Psoas muscle (tissue), 8 donors: ENCODE results near the gene NAXE. TPM values are rescaled to one million over a fixed set of nuclear protein-coding genes. Genes with fewer than 3 reads are reported as not detected.

Source experiments
- ATAC-seq, 4 donors: fragments of 200-7000 bp; cut with Tn5 transposase; one replicate each; pipeline ENCODE4 v1.9.1; 2020; ENCODE audit warnings: moderate library complexity in 3 of 4, mild to moderate bottlenecking in 2 of 4
- DNase-seq, 2 donors: peaks; one replicate each; pipeline ENCODE4 v3.0.0-alpha.2; 2020
- H3K27ac ChIP-seq: fragments of 200-600 bp; one replicate; pipeline ENCODE4 v1.8.0; 2022
- H3K27me3 ChIP-seq, 3 donors: fragments of 200-600 bp in 1 of 3; one replicate each; pipeline versions ENCODE4 v1.6.1 to v1.8.0; 2013 to 2022; ENCODE audit warnings: low read length in 2 of 3, mild to moderate bottlenecking in 2 of 3, moderate library complexity in 1 of 3; ENCODE audit not compliant: insufficient read depth in 3 of 3
- H3K36me3 ChIP-seq, 2 donors: fragments of 200-600 bp in 1 of 2; one replicate each; pipeline versions ENCODE4 v1.6.1 to v1.8.0; 2013 to 2022; ENCODE audit warnings: low read depth in 1 of 2, mild to moderate bottlenecking in 1 of 2, moderate library complexity in 1 of 2; ENCODE audit not compliant: insufficient read depth in 1 of 2
- H3K4me1 ChIP-seq: fragments of 200-600 bp; one replicate; pipeline ENCODE4 v1.8.0; 2022
- H3K4me3 ChIP-seq: fragments of 200-600 bp; one replicate; pipeline ENCODE4 v1.8.0; 2022; ENCODE audit warnings: mild to moderate bottlenecking
- H3K9me3 ChIP-seq: fragments of 200-600 bp; one replicate; pipeline ENCODE4 v1.8.0; 2022
- WGBS, 3 donors: extraction: QIAGEN DNeasy Blood & Tissue Kit; methylation state at CpG; one replicate each; pipeline versions ENCODE4 v1.1.6 to v1.1.7; 2013; 5-methylcytosine and 5-hydroxymethylcytosine counted together
- intact Hi-C, 2 donors: fragments of 100-400 bp; cut with DNase I; formaldehyde crosslinking; loops; one replicate each; pipeline versions ENCODE4 v1.11.0 to v1.14.2; 2022
- polyA plus RNA-seq, 3 donors: library from polyadenylated mRNA; stranded (reverse); fragments of 200-250 nt; gene quantifications; one replicate each; pipeline ENCODE4 v1.2.3, GENCODE V29; 2013
- total RNA-seq, 4 donors: library from RNA; stranded (reverse); fragmentation: NEBNext Ultra II Directional in 2 of 4; extraction: Animal tissue kit (Norgen Biotek cat#: 25700) in 2 of 4; gene quantifications; one replicate each; pipeline versions ENCODE4 v1.2.1 to v1.2.4, GENCODE V29; 2021 to 2023
- TF ChIP-seq, protein P1 (sequence below): fragments of 200-600 bp; IDR thresholded peaks from one replicate; pipeline ENCODE4 v1.8.0; 2022; ENCODE audit warnings: antibody characterized with exemption
- donor health status: healthy with polysubstance abuse.
- donor health status: DM: no; HTN: no; CAD: no; lungs with moderate emphysema.
- donor health status: Bipolar disorder and iron deficiency.
- donor health status: healthy.
- donor health status: DM: yes; HTN: yes; CAD: no.
- donor health status: DM: no; HTN: no; CAD: no.
- donor health status: DM: no; HTN: no; CAD: no.
- donor health status: DM: yes; HTN: yes; CAD: no.

NAXE gene
- total and polyA plus RNA-seq, 7 donors: 44.3 to 77.5 (median 67.5) TPM

- WGBS, 3 donors: 86 to 92% (median 88%) methylated on average over 2 of the region's 2 CpGs
- H3K4me1 ChIP-seq: peaks cover 16% of the 10 kb centered on the region
- H3K9me3 ChIP-seq: no peaks in the 10 kb centered on the region
- H3K27me3 ChIP-seq: no peaks in the 10 kb centered on the region
- ATAC-seq (no peak), DNase-seq (no peak)
- TF ChIP-seq, protein P1, sequence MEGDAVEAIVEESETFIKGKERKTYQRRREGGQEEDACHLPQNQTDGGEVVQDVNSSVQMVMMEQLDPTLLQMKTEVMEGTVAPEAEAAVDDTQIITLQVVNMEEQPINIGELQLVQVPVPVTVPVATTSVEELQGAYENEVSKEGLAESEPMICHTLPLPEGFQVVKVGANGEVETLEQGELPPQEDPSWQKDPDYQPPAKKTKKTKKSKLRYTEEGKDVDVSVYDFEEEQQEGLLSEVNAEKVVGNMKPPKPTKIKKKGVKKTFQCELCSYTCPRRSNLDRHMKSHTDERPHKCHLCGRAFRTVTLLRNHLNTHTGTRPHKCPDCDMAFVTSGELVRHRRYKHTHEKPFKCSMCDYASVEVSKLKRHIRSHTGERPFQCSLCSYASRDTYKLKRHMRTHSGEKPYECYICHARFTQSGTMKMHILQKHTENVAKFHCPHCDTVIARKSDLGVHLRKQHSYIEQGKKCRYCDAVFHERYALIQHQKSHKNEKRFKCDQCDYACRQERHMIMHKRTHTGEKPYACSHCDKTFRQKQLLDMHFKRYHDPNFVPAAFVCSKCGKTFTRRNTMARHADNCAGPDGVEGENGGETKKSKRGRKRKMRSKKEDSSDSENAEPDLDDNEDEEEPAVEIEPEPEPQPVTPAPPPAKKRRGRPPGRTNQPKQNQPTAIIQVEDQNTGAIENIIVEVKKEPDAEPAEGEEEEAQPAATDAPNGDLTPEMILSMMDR: no peak
- no peak overlapping the region for H3K27ac ChIP-seq
- peaks cover 16 to 68% of the 10 kb centered on the region in 2 donors for H3K36me3 ChIP-seq
- H3K4me3 ChIP-seq: no peak overlapping the region
- intact Hi-C loops: loop anchor here in 1 of 2 donors (5.0 kb wide), 1 partner anchor 83 kb away; no protein-coding TSS in a partner anchor
Observed at GRCh38 chr1:156595016-156595415, 3.4 kb downstream of the NAXE start.

DNA sequence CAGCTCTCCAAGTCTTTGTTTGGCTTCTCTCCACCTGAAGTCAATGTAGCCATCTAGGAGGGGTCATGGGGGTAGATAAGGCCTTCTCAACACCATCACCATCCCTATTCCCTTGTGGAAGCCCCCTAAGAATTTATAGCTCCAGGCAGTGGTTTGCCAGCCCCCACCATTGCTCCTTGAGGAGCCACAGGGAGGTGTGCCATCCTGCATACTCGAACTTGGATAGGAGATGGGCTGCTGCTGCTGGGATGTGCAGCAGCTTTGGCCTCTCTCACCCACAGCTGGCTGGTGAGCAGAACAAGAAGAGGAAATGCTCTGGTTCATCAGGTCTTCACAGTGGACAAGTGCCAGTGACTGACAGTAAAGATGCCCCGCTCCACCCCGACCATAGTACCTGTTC, 4.8 kb downstream of the NAXE start:
- no peak for ATAC-seq
- peaks cover 16 to 68% of the 10 kb centered on the region in 2 donors for H3K36me3 ChIP-seq
- H3K27ac ChIP-seq: no peak overlapping the region
- WGBS, 3 donors: 78 to 87% (median 86%) methylated on average over 3 of the region's 3 CpGs
- H3K4me1 ChIP-seq: peaks cover 18% of the 10 kb centered on the region
- TF ChIP-seq, protein P1: no peak
- DNase-seq: no peak
- H3K9me3 ChIP-seq: no peaks in the 10 kb centered on the region
- intact Hi-C loops: loop anchor here in 1 of 2 donors (5.0 kb wide), 1 partner anchor 84 kb away; no protein-coding TSS in a partner anchor
- no peaks in the 10 kb centered on the region for H3K27me3 ChIP-seq
- H3K4me3 ChIP-seq: no peak overlapping the region

DNA sequence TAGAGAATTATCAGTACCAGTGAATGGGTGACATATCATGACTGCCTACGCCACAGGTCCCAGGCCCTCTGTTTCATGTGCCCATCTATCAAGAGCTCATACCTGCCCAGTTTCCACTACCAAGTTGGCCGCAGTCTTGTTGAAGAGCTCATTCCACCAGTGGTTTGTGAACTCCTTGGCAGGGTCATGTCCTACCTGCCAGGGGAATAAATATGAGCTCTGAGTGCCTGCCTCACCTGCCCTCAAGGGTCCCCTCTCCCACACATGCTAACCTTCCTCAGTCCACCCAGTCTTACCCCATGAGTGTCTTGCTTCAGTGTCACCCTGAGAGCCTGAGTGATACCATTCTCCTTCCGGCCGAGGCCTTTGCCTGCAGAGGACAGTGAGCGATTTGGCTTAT, 6.5 kb downstream of the NAXE start:
- DNase-seq: no peak
- Histone ChIP-seq H3K4me1 (peaks cover 19% of the 10 kb centered on the region), H3K27me3 (no peaks in the 10 kb centered on the region), H3K27ac (no peak overlapping the region), H3K4me3 (no peak overlapping the region), H3K36me3 (peaks cover 16 to 61% of the 10 kb centered on the region in 2 donors), H3K9me3 (no peaks in the 10 kb centered on the region)
- intact Hi-C loops: loop anchor here in 1 of 2 donors (5.0 kb wide), 1 partner anchor 86 kb away; no protein-coding TSS in a partner anchor
- WGBS, 3 donors: 90 to 99% (median 91%) methylated on average over 5 of the region's 5 CpGs
- ATAC-seq: no peak
- TF ChIP-seq, protein P1: no peak

DNA sequence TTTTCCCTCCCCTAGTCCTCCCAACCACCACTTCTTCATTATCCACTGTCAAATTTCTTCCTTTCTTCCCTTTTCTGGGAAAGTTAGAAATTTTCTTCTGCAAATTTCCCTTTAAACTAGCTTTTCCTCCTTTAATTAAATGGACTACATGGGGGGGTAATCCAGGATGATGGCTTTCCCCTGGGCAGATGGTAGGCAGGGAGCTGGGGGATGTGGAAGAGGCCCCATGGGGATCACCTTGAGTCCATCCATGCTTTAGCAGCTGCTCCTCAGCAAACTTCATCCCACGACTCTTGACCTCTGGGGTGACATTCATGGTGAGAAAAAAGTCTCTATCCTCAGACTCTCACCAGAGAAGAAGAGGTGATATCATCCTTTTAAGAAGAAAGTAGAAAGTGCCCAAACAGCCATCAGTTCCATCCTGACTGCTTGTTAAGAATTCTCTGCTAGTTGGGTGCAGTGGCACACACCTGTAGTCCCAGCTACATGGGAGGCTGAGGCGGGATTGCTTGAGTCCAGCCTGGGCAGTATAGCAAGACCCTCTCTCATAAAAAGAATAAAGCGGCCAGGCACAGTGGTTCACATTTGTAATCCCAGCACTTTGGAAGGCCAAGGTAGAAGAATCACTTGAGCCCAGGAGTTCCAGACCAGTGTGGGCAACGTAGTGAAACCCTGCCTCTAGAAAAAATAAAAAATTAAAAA, 7.3 kb downstream of the NAXE start:
- H3K36me3 ChIP-seq: peaks cover 14 to 53% of the 10 kb centered on the region in 2 donors
- DNase-seq: no peak
- H3K4me3 ChIP-seq: no peak overlapping the region
- TF ChIP-seq, protein P1: no peak
- H3K27me3 ChIP-seq: no peaks in the 10 kb centered on the region
- intact Hi-C loops: loop anchor here in 1 of 2 donors (5.0 kb wide), 1 partner anchor 87 kb away; no protein-coding TSS in a partner anchor
- H3K4me1 ChIP-seq: peaks cover 19% of the 10 kb centered on the region
- no peaks in the 10 kb centered on the region for H3K9me3 ChIP-seq
- 84 to 88% (median 84%) methylated on average over 4 of the region's 4 CpGs for WGBS, 3 donors
- no peak overlapping the region for H3K27ac ChIP-seq
- no peak for ATAC-seq
